Activated naive CD8-positive, alpha-beta T cell treated with anti-CD3 and anti-CD28 coated beads, Interleukin-2, amount 50 U/mL, for 24 hours (primary cell): Measurements from ENCODE around the gene LMBRD1.

Source experiments
- ATAC-seq: fragments of 150-1000 bp; cut with Tn5 transposase; one replicate; pipeline ENCODE4 v1.10.0; 2021
- DNase-seq: peaks from one replicate; pipeline ENCODE4 v3.0.0; 2021
- H3K27ac Mint-ChIP-seq: one replicate; pipeline ENCODE4 v1.8.0; 2021; ENCODE audit warnings: mild to moderate bottlenecking, mixed read lengths
- H3K27me3 Mint-ChIP-seq: one replicate; pipeline ENCODE4 v1.8.0; 2021; ENCODE audit warnings: mixed read lengths
- H3K36me3 Mint-ChIP-seq: one replicate; pipeline ENCODE4 v1.8.0; 2021; ENCODE audit warnings: low read depth, mixed read lengths
- H3K4me1 Mint-ChIP-seq: one replicate; pipeline ENCODE4 v1.8.0; 2021; ENCODE audit warnings: mixed read lengths
- H3K4me3 Mint-ChIP-seq: one replicate; pipeline ENCODE4 v1.8.0; 2021; ENCODE audit warnings: mild to moderate bottlenecking, moderate library complexity, mixed read lengths
- H3K9me3 Mint-ChIP-seq: one replicate; pipeline ENCODE4 v1.8.0; 2021; ENCODE audit warnings: mixed read lengths

Gene LMBRD1

GRCh38 chr6:69785697-69786096, 11.1 kb downstream of the LMBRD1 start:
- no peak for ATAC-seq
- H3K4me3 Mint-ChIP-seq: no peak overlapping the region

DNA sequence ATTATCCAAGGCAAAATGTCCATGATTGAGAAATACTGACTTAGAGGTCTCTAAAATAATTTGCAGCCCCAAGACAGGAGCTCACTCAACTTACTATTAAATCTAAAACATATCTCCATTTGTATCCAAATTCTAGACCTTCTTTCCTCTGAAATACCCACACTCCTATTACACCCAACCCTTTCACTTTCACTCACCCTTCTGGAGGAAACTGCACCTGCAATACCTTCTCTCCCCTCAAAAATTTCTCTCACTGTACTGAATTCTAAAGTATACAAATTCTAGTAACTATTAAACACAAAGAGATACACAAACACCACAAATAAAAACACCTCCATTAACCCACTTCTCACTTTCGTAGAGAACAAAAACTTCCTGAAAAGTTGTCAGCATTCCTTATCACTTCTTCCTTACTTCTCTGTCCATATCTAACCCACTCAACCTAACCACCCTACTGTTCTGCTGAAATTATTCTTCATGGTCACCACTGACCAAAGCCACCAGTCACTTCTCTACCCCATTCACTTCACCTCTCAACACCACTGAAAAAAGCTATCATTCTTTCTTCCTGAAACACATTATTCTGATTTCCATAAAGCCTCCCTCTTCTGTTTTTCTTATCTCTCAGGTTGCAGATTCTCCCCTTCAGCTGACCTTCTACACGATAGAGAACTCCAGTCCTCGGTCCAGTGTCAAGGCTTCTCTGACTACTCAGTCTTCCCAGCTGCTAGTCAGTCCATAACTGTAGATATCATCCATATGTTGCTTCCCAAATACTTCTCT, 12.0 kb downstream of the LMBRD1 start:
- ATAC-seq: no peak
- DNase-seq: no peak
- H3K4me3 Mint-ChIP-seq: no peak overlapping the region
- H3K27ac Mint-ChIP-seq: peak overlapping the region; percentile 20
- H3K4me1 Mint-ChIP-seq: peaks cover 51% of the 10 kb centered on the region
- H3K9me3 Mint-ChIP-seq: no peaks in the 10 kb centered on the region
- H3K36me3 Mint-ChIP-seq: peaks cover 31% of the 10 kb centered on the region
- H3K27me3 Mint-ChIP-seq: no peaks in the 10 kb centered on the region

More at GRCh38 chr6:69785697-69786096, 11.1 kb downstream of the LMBRD1 start:
- Mint-ChIP-seq H3K4me1 (peaks cover 50% of the 10 kb centered on the region), H3K27me3 (no peaks in the 10 kb centered on the region), H3K27ac (no peak overlapping the region), H3K36me3 (peaks cover 30% of the 10 kb centered on the region), H3K9me3 (no peaks in the 10 kb centered on the region)
- no peak for DNase-seq

DNA sequence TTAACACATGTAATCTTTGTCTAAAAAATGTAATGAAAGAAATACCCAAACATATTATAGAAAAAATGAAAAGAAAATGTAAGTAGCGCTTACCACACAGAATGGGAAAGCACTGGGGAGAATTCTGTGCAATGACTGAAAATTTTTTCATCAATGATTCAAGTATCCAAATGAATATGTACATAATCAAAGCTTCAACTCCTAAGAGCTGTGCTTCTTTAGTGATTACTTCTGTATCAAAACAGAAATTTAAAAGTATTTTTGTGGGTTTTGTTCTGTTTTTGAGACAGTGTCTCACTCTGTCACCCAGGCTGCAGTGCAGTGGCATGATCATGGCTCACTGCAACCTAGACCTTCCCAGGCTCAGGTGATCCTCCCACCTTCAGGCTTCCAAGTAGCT, 13.7 kb downstream of the LMBRD1 start:
- Mint-ChIP-seq H3K36me3 (peaks cover 22% of the 10 kb centered on the region), H3K27ac (no peak overlapping the region), H3K4me3 (no peak overlapping the region), H3K4me1 (peaks cover 47% of the 10 kb centered on the region), H3K27me3 (no peaks in the 10 kb centered on the region), H3K9me3 (no peaks in the 10 kb centered on the region)
- DNase-seq (no peak), ATAC-seq (no peak)

GRCh38 chr6:69780585-69781178, 16.1 kb downstream of the LMBRD1 start:
- H3K27ac Mint-ChIP-seq: peak overlapping the region; percentile 6
- H3K27me3 Mint-ChIP-seq: no peaks in the 10 kb centered on the region
- H3K9me3 Mint-ChIP-seq: no peaks in the 10 kb centered on the region
- DNase-seq (no peak), ATAC-seq (peak; percentile 43)
- H3K4me1 Mint-ChIP-seq: peaks cover 48% of the 10 kb centered on the region
- H3K36me3 Mint-ChIP-seq: peaks cover 32% of the 10 kb centered on the region
- no peak overlapping the region for H3K4me3 Mint-ChIP-seq

- DNase-seq (no peak), ATAC-seq (no peak)
- no peaks in the 10 kb centered on the region for H3K27me3 Mint-ChIP-seq
- peaks cover 15% of the 10 kb centered on the region for H3K9me3 Mint-ChIP-seq
- peaks cover 49% of the 10 kb centered on the region for H3K4me1 Mint-ChIP-seq
- no peak overlapping the region for H3K4me3 Mint-ChIP-seq
- H3K36me3 Mint-ChIP-seq: peaks cover 53% of the 10 kb centered on the region
- H3K27ac Mint-ChIP-seq: no peak overlapping the region
Observed at GRCh38 chr6:69775941-69776340, 20.9 kb downstream of the LMBRD1 start.

GRCh38 chr6:69775585-69775849, 21.3 kb downstream of the LMBRD1 start:
- Mint-ChIP-seq H3K4me3 (no peak overlapping the region), H3K4me1 (peaks cover 45% of the 10 kb centered on the region), H3K27me3 (no peaks in the 10 kb centered on the region), H3K9me3 (peaks cover 15% of the 10 kb centered on the region), H3K36me3 (peaks cover 57% of the 10 kb centered on the region), H3K27ac (no peak overlapping the region)
- ATAC-seq (no peak), DNase-seq (no peak)

GRCh38 chr6:69774740-69775584, 21.8 kb downstream of the LMBRD1 start:
- Mint-ChIP-seq H3K27me3 (no peaks in the 10 kb centered on the region), H3K36me3 (peaks cover 57% of the 10 kb centered on the region), H3K4me1 (peaks cover 41% of the 10 kb centered on the region), H3K9me3 (peaks cover 18% of the 10 kb centered on the region), H3K4me3 (no peak overlapping the region), H3K27ac (no peak overlapping the region)
- no peak for DNase-seq
- no peak for ATAC-seq

DNA sequence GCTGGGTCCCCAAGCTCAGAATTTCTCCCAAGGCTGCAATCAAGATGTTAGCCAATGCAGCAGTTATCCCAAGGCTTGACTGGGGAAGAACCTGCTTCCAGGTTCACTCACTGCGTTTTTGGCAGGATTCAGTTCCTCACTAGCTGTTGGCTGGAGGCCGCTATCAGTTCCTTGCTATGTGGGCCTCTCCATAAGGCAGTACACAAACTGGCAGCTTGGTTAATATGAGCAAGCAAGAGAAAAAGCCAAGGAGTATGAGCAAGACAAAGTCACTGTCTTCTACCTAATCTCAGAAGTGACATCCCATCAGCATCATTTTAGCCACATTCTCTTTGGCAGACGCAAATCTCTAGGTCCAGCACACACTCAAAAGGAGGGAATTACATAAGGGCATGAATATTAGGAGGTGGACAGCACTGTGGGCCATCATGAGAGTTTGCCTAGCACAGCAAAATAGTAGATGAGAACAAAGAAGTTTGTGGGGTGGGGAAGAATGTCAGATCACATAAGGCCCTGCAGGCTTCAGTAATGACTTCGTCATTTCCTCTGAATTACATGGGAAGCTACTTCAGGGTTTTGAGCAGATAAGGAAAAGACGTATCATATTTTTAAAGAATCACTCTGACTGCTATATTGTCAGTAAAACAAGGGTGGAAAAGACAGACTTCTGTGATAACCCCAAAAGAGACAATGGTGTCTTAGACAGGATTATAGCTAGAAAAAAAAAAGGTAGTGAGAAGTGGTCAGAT, 25.5 kb downstream of the LMBRD1 start:
- Mint-ChIP-seq H3K27me3 (no peaks in the 10 kb centered on the region), H3K4me1 (peaks cover 36% of the 10 kb centered on the region), H3K4me3 (no peak overlapping the region), H3K27ac (peak overlapping the region; percentile 40), H3K36me3 (peaks cover 57% of the 10 kb centered on the region), H3K9me3 (peaks cover 24% of the 10 kb centered on the region)
- DNase-seq (no peak), ATAC-seq (no peak)

GRCh38 chr6:69768664-69769063, 28.1 kb downstream of the LMBRD1 start:
- Mint-ChIP-seq H3K36me3 (peaks cover 42% of the 10 kb centered on the region), H3K4me1 (peaks cover 21% of the 10 kb centered on the region), H3K9me3 (peaks cover 14% of the 10 kb centered on the region), H3K27ac (no peak overlapping the region), H3K4me3 (no peak overlapping the region), H3K27me3 (no peaks in the 10 kb centered on the region)
- DNase-seq (no peak), ATAC-seq (no peak)

GRCh38 chr6:69763763-69764162, 33.0 kb downstream of the LMBRD1 start:
- H3K4me3 Mint-ChIP-seq: no peak overlapping the region
- DNase-seq (no peak), ATAC-seq (no peak)
- H3K27ac Mint-ChIP-seq: no peak overlapping the region
- H3K9me3 Mint-ChIP-seq: peaks cover 6% of the 10 kb centered on the region
- H3K27me3 Mint-ChIP-seq: no peaks in the 10 kb centered on the region
- peaks cover 19% of the 10 kb centered on the region for H3K36me3 Mint-ChIP-seq
- peaks cover 21% of the 10 kb centered on the region for H3K4me1 Mint-ChIP-seq

GRCh38 chr6:69761853-69762252, 35.0 kb downstream of the LMBRD1 start:
- Mint-ChIP-seq H3K4me1 (peaks cover 29% of the 10 kb centered on the region), H3K27ac (no peak overlapping the region), H3K4me3 (no peak overlapping the region), H3K36me3 (peaks cover 22% of the 10 kb centered on the region), H3K9me3 (peaks cover 9% of the 10 kb centered on the region), H3K27me3 (no peaks in the 10 kb centered on the region)
- ATAC-seq: no peak
- DNase-seq: no peak

DNA sequence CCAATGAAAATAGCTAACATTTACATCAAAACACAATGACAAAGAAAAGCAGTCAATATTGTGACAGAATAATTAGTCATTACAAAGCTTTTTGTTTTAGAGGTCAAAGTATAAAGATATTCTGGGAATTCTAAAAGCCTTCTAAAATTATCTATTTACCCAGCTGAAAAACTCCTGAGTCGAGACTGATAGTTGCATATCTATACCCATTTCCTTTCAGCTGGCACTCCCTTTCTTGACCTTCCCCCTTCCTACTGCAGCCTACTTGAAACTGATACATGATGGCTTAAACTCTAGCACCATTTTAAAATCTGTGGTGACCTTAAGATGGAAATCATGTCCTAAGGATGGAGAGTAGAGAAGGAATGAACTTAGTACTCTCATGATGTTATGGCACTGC, 38.6 kb downstream of the LMBRD1 start:
- H3K9me3 Mint-ChIP-seq: peaks cover 27% of the 10 kb centered on the region
- H3K4me3 Mint-ChIP-seq: no peak overlapping the region
- no peak overlapping the region for H3K27ac Mint-ChIP-seq
- DNase-seq: no peak
- H3K27me3 Mint-ChIP-seq: no peaks in the 10 kb centered on the region
- peaks cover 40% of the 10 kb centered on the region for H3K36me3 Mint-ChIP-seq
- H3K4me1 Mint-ChIP-seq: peaks cover 28% of the 10 kb centered on the region
- ATAC-seq: no peak

DNA sequence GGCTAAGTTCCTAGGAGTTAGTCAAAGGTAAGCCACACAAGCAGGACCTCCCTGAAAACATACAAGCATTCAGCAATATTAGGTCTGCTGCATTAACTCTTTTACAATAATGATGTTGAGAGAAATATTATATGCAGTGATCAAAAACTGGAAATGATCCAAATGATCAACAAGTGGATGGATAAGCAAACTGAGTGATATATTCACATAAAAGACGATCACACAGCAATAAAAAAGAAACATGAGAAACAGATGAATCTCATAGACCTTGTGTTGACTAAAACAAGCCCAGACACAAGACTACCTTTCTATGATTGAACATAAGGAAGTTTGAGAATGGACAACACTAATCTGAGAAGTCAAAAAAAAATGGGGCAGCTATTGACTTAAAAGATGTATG, 39.9 kb downstream of the LMBRD1 start:
- no peak overlapping the region for H3K4me3 Mint-ChIP-seq
- H3K27ac Mint-ChIP-seq: no peak overlapping the region
- H3K9me3 Mint-ChIP-seq: peaks cover 24% of the 10 kb centered on the region
- peaks cover 30% of the 10 kb centered on the region for H3K36me3 Mint-ChIP-seq
- DNase-seq: no peak
- no peak for ATAC-seq
- H3K27me3 Mint-ChIP-seq: no peaks in the 10 kb centered on the region
- H3K4me1 Mint-ChIP-seq: peaks cover 28% of the 10 kb centered on the region

- DNase-seq (no peak), ATAC-seq (no peak)
- Mint-ChIP-seq H3K27ac (no peak overlapping the region), H3K27me3 (no peaks in the 10 kb centered on the region), H3K4me1 (peaks cover 28% of the 10 kb centered on the region), H3K4me3 (no peak overlapping the region), H3K9me3 (peaks cover 24% of the 10 kb centered on the region), H3K36me3 (peaks cover 30% of the 10 kb centered on the region)
Observed at GRCh38 chr6:69756366-69756765, 40.4 kb downstream of the LMBRD1 start.
